Gastroesophageal sphincter (tissue), 3 donors: ENCODE results near the gene PTPRF.

ENCODE experiments used
- CTCF ChIP-seq, 4 experiments: fragments of 200-600 bp in 2 of 4; fragments of 450-650 bp in 2 of 4; sonication (generic) in 1 of 4; IDR thresholded peaks; one replicate each; pipeline ENCODE4 v1.5.1; 2017 to 2019; ENCODE audit warnings: antibody characterized with exemption in 4 of 4, mild to moderate bottlenecking in 2 of 4, moderate library complexity in 2 of 4
- EP300 ChIP-seq: sonication (generic); formaldehyde crosslinking; IDR thresholded peaks from one replicate; pipeline ENCODE4 v1.6.1; 2017; ENCODE audit warnings: antibody characterized with exemption, mild to moderate bottlenecking
- POLR2A ChIP-seq, 2 donors: fragments of 450-650 bp; IDR thresholded peaks; one replicate each; pipeline ENCODE4 v1.6.1; 2017; ENCODE audit warnings: antibody characterized with exemption in 2 of 2, mild to moderate bottlenecking in 2 of 2, moderate library complexity in 1 of 2
- POLR2AphosphoS5 ChIP-seq: sonication (generic); formaldehyde crosslinking; IDR thresholded peaks from one replicate; pipeline ENCODE4 v1.6.1; 2017; ENCODE audit warnings: antibody characterized with exemption

DNA sequence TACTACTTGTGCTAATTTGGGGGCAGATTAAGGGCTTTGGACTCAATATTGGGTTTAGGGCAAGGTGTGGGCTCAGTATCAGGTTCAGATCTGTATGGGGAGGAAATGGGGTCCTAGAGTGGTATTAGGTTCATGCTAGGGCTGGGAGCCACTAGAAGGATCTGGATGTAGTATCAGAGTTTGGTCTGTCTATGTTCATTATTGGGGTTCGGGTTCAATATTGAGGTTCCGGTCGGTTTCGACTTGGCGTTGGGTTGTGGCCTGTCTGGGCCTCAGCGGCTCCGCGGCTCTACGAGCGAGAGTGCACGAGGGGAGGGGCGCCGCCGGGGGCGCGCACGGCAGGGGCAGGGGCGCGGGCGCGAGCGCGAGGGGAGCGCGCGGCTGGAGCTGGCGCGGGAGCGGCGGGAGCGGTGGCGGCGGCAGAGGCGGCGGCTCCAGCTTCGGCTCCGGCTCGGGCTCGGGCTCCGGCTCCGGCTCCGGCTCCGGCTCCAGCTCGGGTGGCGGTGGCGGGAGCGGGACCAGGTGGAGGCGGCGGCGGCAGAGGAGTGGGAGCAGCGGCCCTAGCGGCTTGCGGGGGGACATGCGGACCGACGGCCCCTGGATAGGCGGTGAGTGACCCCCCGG lies at the start of gene PTPRF:
- TF ChIP-seq POLR2A (IDR thresholded peaks at IDR 0.05) = peak; percentile 27 to 57
- TF ChIP-seq CTCF (IDR thresholded peaks at IDR 0.05) = peak in 1 of 4 experiments; percentile 15
- no peak for TF ChIP-seq POLR2AphosphoS5
- no peak for TF ChIP-seq EP300
